Hepatocyte (in vitro differentiated cells): ENCODE data around the gene MMP8. TPM values are rescaled to one million over a fixed set of nuclear protein-coding genes. Genes with fewer than 3 reads are reported as not detected.

Experiments used
- DNase-seq: peaks from one replicate; pipeline ENCODE4 v3.0.0-alpha.2; 2016; ENCODE audit warnings: low spot score
- H2AFZ ChIP-seq: fragments of 200-600 bp; sonication (generic); 2 replicates; pipeline ENCODE4 v1.6.0; 2016; ENCODE audit warnings: antibody characterized with exemption, mild to moderate bottlenecking
- H3K27ac ChIP-seq: fragments of 200-600 bp; sonication (generic); 2 replicates; pipeline ENCODE4 v1.5.1; 2016; ENCODE audit warnings: mild to moderate bottlenecking
- H3K27me3 ChIP-seq: fragments of 200-600 bp; sonication (generic); 2 replicates; pipeline ENCODE4 v1.6.1; 2016
- H3K36me3 ChIP-seq: fragments of 200-600 bp; sonication (generic); replicated peaks from 2 replicates; pipeline ENCODE4 v1.5.1; 2016; ENCODE audit warnings: low read depth; ENCODE audit not compliant: insufficient read depth
- H3K4me1 ChIP-seq: fragments of 200-600 bp; sonication (generic); 2 replicates; pipeline ENCODE4 v1.5.1; 2016; ENCODE audit warnings: mild to moderate bottlenecking, moderate library complexity; ENCODE audit not compliant: insufficient read depth
- H3K4me2 ChIP-seq: fragments of 200-600 bp; sonication (generic); 2 replicates; pipeline ENCODE4 v1.6.0; 2016
- H3K4me3 ChIP-seq: fragments of 200-600 bp; sonication (generic); 2 replicates; pipeline ENCODE4 v1.5.1; 2016; ENCODE audit warnings: mild to moderate bottlenecking
- H3K79me2 ChIP-seq: fragments of 200-600 bp; sonication (generic); 2 replicates; pipeline ENCODE4 v1.6.0; 2017; ENCODE audit warnings: mild to moderate bottlenecking
- H3K9me2 ChIP-seq: fragments of 200-600 bp; sonication (generic); replicated peaks from 2 replicates; pipeline ENCODE4 v1.6.0; 2017; ENCODE audit warnings: mild to moderate bottlenecking; ENCODE audit not compliant: insufficient read depth
- H3K9me3 ChIP-seq: fragments of 200-600 bp; sonication (generic); 2 replicates; pipeline ENCODE4 v1.5.1; 2016; ENCODE audit warnings: low read depth, mild to moderate bottlenecking
- H4K20me1 ChIP-seq: fragments of 200-600 bp; sonication (generic); 2 replicates; pipeline ENCODE4 v1.6.0; 2016; ENCODE audit warnings: mild to moderate bottlenecking; ENCODE audit not compliant: insufficient read depth, poor library complexity, severe bottlenecking
- CTCF ChIP-seq: fragments of 200-600 bp; sonication (generic); IDR thresholded peaks from 2 replicates; pipeline ENCODE4 v1.5.1; 2016; ENCODE audit warnings: antibody characterized with exemption, mild to moderate bottlenecking; ENCODE audit not compliant: poor library complexity
- EZH2 ChIP-seq: fragments of 200-600 bp; sonication (generic); IDR thresholded peaks from 2 replicates; pipeline ENCODE4 v1.6.1; 2016; ENCODE audit warnings: antibody characterized with exemption, mild to moderate bottlenecking, borderline replicate concordance
- EZH2phosphoT487 ChIP-seq: fragments of 200-600 bp; sonication (generic); IDR thresholded peaks from one replicate; pipeline ENCODE4 v1.6.1; 2018; ENCODE audit warnings: antibody characterized with exemption, mild to moderate bottlenecking, low read depth, moderate library complexity; ENCODE audit not compliant: unreplicated experiment, severe bottlenecking
- WGBS: methylation state at CpG from one replicate; pipeline ENCODE4 v1.1.6; 2016; ENCODE audit warnings: low lambda C conversion rate; ENCODE audit errors: missing lambda C conversion rate; 5-methylcytosine and 5-hydroxymethylcytosine counted together
- polyA plus RNA-seq: library from polyadenylated mRNA; unstranded; fragments of >200 nt; fragmentation: Nextera tagmentation; extraction: Ambion mirVana; gene quantifications from 2 replicates; pipeline ENCODE4 v1.2.1, GENCODE V29; 2016
- total RNA-seq: library from RNA; depleted of rRNA; stranded (reverse); fragments of >200 nt; gene quantifications from 2 replicates; pipeline ENCODE4 v1.2.3, GENCODE V29; 2014

MMP8 gene
- total RNA-seq (0.37 TPM in 1 of 2 replicates, not detected in the other), polyA plus RNA-seq (not detected in 2 replicates)

- Histone ChIP-seq H2AFZ (no peak within 1 kb of the TSS), H3K27me3 (no peaks in the 10 kb centered on the region), H3K79me2 (no peaks in the 10 kb centered on the region), H3K27ac (no peak within 1 kb of the TSS), H3K4me1 (no peaks in the 10 kb centered on the region), H3K9me3 (no peaks in the 10 kb centered on the region), H3K4me3 (no peak within 1 kb of the TSS), H3K36me3 (no peaks in the 10 kb centered on the region), H3K9me2 (no peaks in the 10 kb centered on the region), H4K20me1 (no peaks in the 10 kb centered on the region), H3K4me2 (no peak within 1 kb of the TSS)
- no peak for DNase-seq
- TF ChIP-seq CTCF: no peak
- no peak for TF ChIP-seq EZH2phosphoT487
- no peak for TF ChIP-seq EZH2
- 45% methylated on average over 2 of the region's 2 CpGs for WGBS
Observed at GRCh38 chr11:102724904-102725500, at the start of gene MMP8. MMP8 (minus strand) TSS chr11:102724954; CDS start chr11:102724855, 99 bp downstream.

- no peak overlapping the region for H3K4me3 ChIP-seq
- no peaks in the 10 kb centered on the region for H3K9me2 ChIP-seq
- H3K36me3 ChIP-seq: no peaks in the 10 kb centered on the region
- no peaks in the 10 kb centered on the region for H3K79me2 ChIP-seq
- no peak for TF ChIP-seq EZH2phosphoT487
- no peak for TF ChIP-seq EZH2
- TF ChIP-seq CTCF: no peak
- H3K4me2 ChIP-seq: no peak overlapping the region
- no peak overlapping the region for H3K27ac ChIP-seq
- WGBS: 49% methylated on average over 4 of the region's 4 CpGs
- H2AFZ ChIP-seq: no peak overlapping the region
- no peak for DNase-seq
- no peaks in the 10 kb centered on the region for H3K9me3 ChIP-seq
- no peaks in the 10 kb centered on the region for H3K4me1 ChIP-seq
- H3K27me3 ChIP-seq: no peaks in the 10 kb centered on the region
- H4K20me1 ChIP-seq: no peaks in the 10 kb centered on the region
Observed at GRCh38 chr11:102773386-102773785, 48.6 kb upstream of the MMP8 start.

GRCh38 chr11:102771351-102771750, 46.6 kb upstream of the MMP8 start:
- no peak for TF ChIP-seq EZH2phosphoT487
- no peak for TF ChIP-seq CTCF
- TF ChIP-seq EZH2: no peak
- no peaks in the 10 kb centered on the region for H3K79me2 ChIP-seq
- WGBS: 75% methylated on average over 1 of the region's 1 CpG

GRCh38 chr11:102770191-102770590, 45.4 kb upstream of the MMP8 start:
- Histone ChIP-seq H3K4me2 (no peak overlapping the region), H3K4me3 (no peak overlapping the region), H3K27ac (no peak overlapping the region), H3K9me3 (no peaks in the 10 kb centered on the region), H3K79me2 (no peaks in the 10 kb centered on the region), H3K36me3 (no peaks in the 10 kb centered on the region), H2AFZ (no peak overlapping the region), H3K27me3 (no peaks in the 10 kb centered on the region), H3K9me2 (no peaks in the 10 kb centered on the region), H4K20me1 (no peaks in the 10 kb centered on the region), H3K4me1 (peaks cover 5% of the 10 kb centered on the region)
- no peak for TF ChIP-seq CTCF
- no peak for TF ChIP-seq EZH2
- no peak for TF ChIP-seq EZH2phosphoT487
- DNase-seq: no peak

More at GRCh38 chr11:102771351-102771750, 46.6 kb upstream of the MMP8 start:
- no peak for DNase-seq
- Histone ChIP-seq H3K4me2 (no peak overlapping the region), H3K9me2 (no peaks in the 10 kb centered on the region), H3K9me3 (no peaks in the 10 kb centered on the region), H3K36me3 (no peaks in the 10 kb centered on the region), H4K20me1 (no peaks in the 10 kb centered on the region), H3K27ac (no peak overlapping the region), H2AFZ (no peak overlapping the region), H3K4me1 (no peaks in the 10 kb centered on the region), H3K4me3 (no peak overlapping the region), H3K27me3 (no peaks in the 10 kb centered on the region)
